Tibial artery (tissue), 4 donors: Measurements from ENCODE around the gene NEDD4L.

Source experiments
- DNase-seq, 2 donors: peaks; one replicate each; pipeline ENCODE4 v3.0.0-alpha.2; 2019
- H3K27ac ChIP-seq, 2 donors: fragments of 200-600 bp; sonication (generic) in 1 of 2; 1 replicate in 1 of 2; 2 replicates in 1 of 2; pipeline ENCODE4 v1.5.1; 2018 to 2019; ENCODE audit warnings: mild to moderate bottlenecking in 1 of 2
- H3K27me3 ChIP-seq, 2 donors: fragments of 200-600 bp; sonication (generic) in 1 of 2; one replicate each; pipeline versions ENCODE4 v1.5.1 to v1.6.0; 2016 to 2019
- H3K36me3 ChIP-seq, 3 donors: fragments of 200-600 bp; sonication (generic) in 2 of 3; one replicate each; pipeline ENCODE4 v1.5.1; 2016 to 2019; ENCODE audit warnings: mild to moderate bottlenecking in 2 of 3
- H3K4me1 ChIP-seq, 4 donors: fragments of 200-600 bp; sonication (generic) in 2 of 4; 1 replicate in 3 of 4; 2 replicates in 1 of 4; pipeline ENCODE4 v1.5.1; 2016 to 2019
- H3K4me3 ChIP-seq, 2 donors: fragments of 200-600 bp; sonication (generic) in 1 of 2; 1 replicate in 1 of 2; 2 replicates in 1 of 2; pipeline ENCODE4 v1.5.1; 2018 to 2019; ENCODE audit warnings: mild to moderate bottlenecking in 2 of 2
- H3K9me3 ChIP-seq, 3 donors: fragments of 200-600 bp; sonication (generic) in 1 of 3; one replicate each; pipeline ENCODE4 v1.5.1; 2016 to 2019
- intact Hi-C: fragments of 100-400 bp; cut with DNase I; formaldehyde crosslinking; loops from one replicate; pipeline ENCODE4 v1.15.0; 2023; ENCODE audit warnings: low total_unique reads
- TF ChIP-seq, protein P1 (sequence below), 2 experiments: fragments of 200-600 bp in 1 of 2; fragments of 450-650 bp in 1 of 2; IDR thresholded peaks; one replicate each; pipeline ENCODE4 v1.5.1; 2017 to 2019; ENCODE audit warnings: antibody characterized with exemption in 2 of 2, mild to moderate bottlenecking in 1 of 2, moderate library complexity in 1 of 2

Gene NEDD4L

DNA sequence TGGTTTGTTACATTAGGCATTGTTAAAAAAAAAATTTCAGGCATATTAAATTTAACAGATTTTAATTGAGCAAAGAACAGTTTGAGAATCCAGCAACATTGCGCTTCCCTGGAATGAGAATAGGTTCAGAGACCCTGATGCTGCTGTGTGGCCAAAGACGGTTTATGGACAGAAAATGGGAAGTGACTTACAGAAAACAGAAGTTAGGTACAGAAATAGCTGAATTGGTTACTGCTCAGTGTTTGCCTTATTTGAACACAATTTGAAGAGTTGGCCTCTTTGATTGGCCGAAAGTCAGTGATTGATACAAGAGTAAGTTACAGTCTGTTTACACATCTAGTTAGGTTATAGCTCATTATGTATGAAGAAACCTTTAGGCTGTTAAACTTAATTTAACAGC, 6.0 kb upstream of the NEDD4L start:
- peaks cover 0 to 4% (median 2%) of the 10 kb centered on the region in 4 donors for H3K4me1 ChIP-seq
- H3K27ac ChIP-seq = no peak overlapping the region
- H3K27me3 ChIP-seq = peaks cover 0 to 7% of the 10 kb centered on the region in 2 donors
- H3K9me3 ChIP-seq = no peaks in the 10 kb centered on the region
- TF ChIP-seq, protein P1, sequence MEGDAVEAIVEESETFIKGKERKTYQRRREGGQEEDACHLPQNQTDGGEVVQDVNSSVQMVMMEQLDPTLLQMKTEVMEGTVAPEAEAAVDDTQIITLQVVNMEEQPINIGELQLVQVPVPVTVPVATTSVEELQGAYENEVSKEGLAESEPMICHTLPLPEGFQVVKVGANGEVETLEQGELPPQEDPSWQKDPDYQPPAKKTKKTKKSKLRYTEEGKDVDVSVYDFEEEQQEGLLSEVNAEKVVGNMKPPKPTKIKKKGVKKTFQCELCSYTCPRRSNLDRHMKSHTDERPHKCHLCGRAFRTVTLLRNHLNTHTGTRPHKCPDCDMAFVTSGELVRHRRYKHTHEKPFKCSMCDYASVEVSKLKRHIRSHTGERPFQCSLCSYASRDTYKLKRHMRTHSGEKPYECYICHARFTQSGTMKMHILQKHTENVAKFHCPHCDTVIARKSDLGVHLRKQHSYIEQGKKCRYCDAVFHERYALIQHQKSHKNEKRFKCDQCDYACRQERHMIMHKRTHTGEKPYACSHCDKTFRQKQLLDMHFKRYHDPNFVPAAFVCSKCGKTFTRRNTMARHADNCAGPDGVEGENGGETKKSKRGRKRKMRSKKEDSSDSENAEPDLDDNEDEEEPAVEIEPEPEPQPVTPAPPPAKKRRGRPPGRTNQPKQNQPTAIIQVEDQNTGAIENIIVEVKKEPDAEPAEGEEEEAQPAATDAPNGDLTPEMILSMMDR (IDR thresholded peaks at IDR 0.05) = no peak
- intact Hi-C loops = no loop called here
- no peak overlapping the region for H3K4me3 ChIP-seq
- H3K36me3 ChIP-seq = no peaks in the 10 kb centered on the region
- no peak for DNase-seq

DNA sequence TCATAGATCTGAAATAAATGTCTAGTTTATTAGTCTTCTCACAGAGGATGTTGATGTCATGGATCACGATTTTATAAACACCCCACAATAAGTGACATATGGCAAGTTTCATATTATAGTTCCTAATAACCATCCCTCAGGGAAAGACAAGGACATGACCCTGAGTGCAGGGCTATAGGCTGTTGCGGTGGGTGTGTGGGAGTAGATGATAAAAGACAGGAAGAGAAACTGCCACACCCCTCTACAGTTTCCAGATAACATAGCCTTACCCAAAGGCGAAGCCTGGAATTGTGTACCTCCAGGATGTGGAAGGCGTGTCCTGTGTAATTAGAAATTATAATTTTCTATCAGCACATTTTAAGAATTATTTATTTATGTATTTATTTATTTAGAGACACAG, 2.4 kb upstream of the NEDD4L start:
- Histone ChIP-seq H3K27ac (no peak overlapping the region), H3K36me3 (no peaks in the 10 kb centered on the region), H3K27me3 (no peaks in the 10 kb centered on the region), H3K4me3 (no peak overlapping the region), H3K4me1 (peaks cover 0 to 31% (median 12%) of the 10 kb centered on the region in 4 donors), H3K9me3 (no peaks in the 10 kb centered on the region)
- intact Hi-C loops = no loop called here
- TF ChIP-seq, protein P1 (IDR thresholded peaks at IDR 0.05) = no peak
- no peak for DNase-seq

DNA sequence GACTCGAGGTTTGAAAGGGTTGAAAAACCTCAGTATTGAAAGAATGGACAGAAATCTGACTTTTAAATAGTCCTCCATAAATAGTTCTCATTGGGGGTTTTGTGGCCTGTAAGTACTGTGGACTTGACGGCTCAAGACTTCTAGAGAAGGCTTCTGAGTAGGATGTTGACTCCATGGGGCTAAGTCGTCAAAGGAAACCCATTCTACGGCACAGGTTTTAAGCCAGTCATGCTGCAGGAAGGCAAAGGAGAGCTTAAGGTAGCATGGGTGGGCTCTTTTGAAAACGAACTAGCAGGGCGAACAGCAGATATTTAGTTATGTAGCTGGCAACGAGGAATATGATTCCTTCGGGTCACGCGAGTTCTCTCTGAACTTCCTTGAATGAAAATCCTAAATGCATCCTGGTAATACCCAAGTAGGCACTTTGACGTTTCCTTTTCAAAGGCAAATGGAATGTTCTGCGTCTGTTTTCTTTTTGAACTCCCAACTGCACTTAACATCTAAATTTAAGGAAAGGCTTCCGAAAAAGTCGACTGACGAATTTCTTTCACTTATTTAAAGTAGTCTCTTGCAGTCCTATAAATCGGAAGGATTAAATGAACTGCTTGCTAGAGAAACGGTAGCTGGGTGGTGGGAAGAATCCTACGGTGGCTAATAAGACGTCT, 1.1 kb upstream of the NEDD4L start:
- intact Hi-C loops = no loop called here
- Histone ChIP-seq H3K4me3 (peak overlapping the region; percentile 57 to 74), H3K36me3 (no peaks in the 10 kb centered on the region), H3K9me3 (no peaks in the 10 kb centered on the region), H3K27me3 (no peaks in the 10 kb centered on the region), H3K4me1 (peaks cover 0 to 39% (median 18%) of the 10 kb centered on the region in 4 donors), H3K27ac (no peak overlapping the region)
- TF ChIP-seq, protein P1 (IDR thresholded peaks at IDR 0.05) = no peak
- DNase-seq = no peak

DNA sequence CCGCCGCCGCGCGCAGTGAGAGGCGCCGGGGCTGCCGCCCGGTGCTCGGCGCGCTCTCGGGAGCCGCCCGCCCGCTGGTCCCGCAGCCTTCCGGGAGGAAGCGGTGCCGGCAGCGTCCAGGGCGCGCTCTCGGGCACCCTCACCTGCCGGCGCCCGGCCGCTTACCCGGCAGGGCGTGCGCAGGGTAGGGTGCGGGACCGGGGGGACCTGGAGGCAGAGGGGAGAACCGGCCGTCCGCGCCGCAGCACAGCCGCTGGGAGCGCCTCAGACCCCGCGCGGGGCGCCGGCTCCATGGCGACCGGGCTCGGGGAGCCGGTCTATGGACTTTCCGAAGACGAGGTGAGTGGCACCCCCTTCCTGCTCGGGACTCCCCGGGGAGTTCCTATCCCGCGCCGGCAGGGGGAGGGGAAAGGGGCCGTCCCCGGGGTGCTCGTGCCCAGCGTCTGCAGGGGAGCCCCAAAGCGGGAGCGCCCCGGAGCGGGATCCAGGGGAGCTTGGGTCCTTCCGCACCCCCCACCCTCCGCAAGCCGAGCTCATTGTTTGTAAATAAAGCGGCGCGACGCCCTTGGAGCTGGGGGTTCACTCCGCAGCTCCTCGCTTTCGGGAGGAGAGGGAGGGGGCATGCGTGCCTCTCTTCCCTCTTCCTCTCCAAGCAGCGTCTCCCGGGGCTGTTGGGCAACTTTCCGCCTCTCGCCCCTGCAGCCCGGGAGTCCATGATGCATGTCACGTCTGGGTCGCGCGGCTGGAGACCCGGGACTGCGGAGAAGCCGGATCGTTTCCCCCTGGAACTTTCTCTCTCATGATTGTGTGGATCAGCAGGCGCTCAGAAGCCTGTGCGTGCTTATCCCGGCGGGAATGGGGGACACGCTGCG, 580 bp downstream of the NEDD4L start:
- no peaks in the 10 kb centered on the region for H3K36me3 ChIP-seq
- peak overlapping the region in 1 of 2 donors; percentile 34 for H3K27ac ChIP-seq
- no peaks in the 10 kb centered on the region for H3K27me3 ChIP-seq
- peak overlapping the region; percentile 57 to 74 for H3K4me3 ChIP-seq
- TF ChIP-seq, protein P1 (IDR thresholded peaks at IDR 0.05) = no peak
- peaks cover 0 to 39% (median 18%) of the 10 kb centered on the region in 4 donors for H3K4me1 ChIP-seq
- peak; percentile 44 to 74 for DNase-seq
- intact Hi-C loops = loop anchor here (2.0 kb wide), 1 partner anchor 76 kb away; no protein-coding TSS in a partner anchor
- H3K9me3 ChIP-seq = no peaks in the 10 kb centered on the region

DNA sequence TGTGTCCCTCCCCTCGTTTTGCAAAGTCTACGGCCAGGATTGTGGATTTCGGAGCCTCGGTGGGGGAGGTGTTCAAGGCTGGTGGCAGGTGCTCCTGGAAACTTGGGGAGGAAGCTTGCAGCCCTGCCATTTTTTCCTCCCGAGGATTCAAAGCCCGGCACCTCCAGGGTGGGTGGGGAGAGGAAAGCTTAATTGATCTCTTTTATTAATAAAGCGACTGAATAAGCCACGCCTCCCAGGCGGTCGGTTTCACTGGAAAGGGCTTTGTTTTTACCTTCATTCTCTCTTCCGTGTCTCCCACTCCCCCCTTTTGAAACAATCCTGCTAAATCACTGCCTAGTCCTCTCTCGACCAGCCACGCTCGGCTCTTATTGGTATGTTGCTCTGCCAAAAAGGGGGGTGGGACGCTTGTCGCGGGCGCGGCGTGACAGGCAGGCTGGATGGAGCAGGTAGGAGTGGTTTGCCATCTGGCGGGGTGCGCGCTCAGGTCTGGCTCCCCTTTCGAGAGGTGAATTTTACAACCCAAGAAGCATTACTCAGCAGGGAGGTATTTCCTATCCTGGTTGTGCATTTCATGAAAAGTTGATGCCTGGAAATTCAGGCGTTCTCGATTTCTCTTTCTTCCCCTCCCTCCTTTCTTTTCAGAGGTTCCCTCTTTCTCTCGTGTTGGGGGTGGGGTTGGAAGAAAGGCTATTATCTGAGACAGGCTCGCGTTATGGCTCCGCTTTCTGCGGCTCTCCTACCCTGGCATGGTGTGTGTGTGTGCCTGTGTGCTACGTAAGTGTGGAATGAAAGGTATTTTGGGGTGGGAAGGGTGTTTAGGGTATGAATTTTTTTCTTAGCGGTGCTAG, 1.4 kb downstream of the NEDD4L start:
- Histone ChIP-seq H3K27ac (no peak overlapping the region), H3K4me3 (peak overlapping the region; percentile 57 to 74), H3K27me3 (no peaks in the 10 kb centered on the region), H3K36me3 (no peaks in the 10 kb centered on the region), H3K9me3 (no peaks in the 10 kb centered on the region), H3K4me1 (peaks cover 0 to 39% (median 18%) of the 10 kb centered on the region in 4 donors)
- intact Hi-C loops = loop anchor here (2.0 kb wide), 1 partner anchor 75 kb away; no protein-coding TSS in a partner anchor
- DNase-seq = peak in 1 of 2 donors; percentile 28
- TF ChIP-seq, protein P1 (IDR thresholded peaks at IDR 0.05) = no peak
